HG03025 (cell line): Measurements from ENCODE around the gene PHGDH.

Source experiments
- ATAC-seq: cut with Tn5 transposase; IDR thresholded peaks from one replicate; pipeline ENCODE4 v1.9.1; 2021; ENCODE audit warnings: mild to moderate bottlenecking, moderate library complexity; ENCODE audit not compliant: unreplicated experiment, low FRiP score

PHGDH gene

GRCh38 chr1:119711804-119712341, at the start of gene PHGDH:
Gene PHGDH (plus strand): TSS chr1:119711934. CDS start chr1:119712023, 89 bp downstream.
- ATAC-seq = no peak

GRCh38 chr1:119662034-119662437, 49.7 kb upstream of the PHGDH start:
- peak; percentile 81 for ATAC-seq

GRCh38 chr1:119664067-119664466, 47.7 kb upstream of the PHGDH start:
- no peak for ATAC-seq

- ATAC-seq = no peak
Observed at GRCh38 chr1:119667173-119667572, 44.6 kb upstream of the PHGDH start.

GRCh38 chr1:119670898-119671297, 40.8 kb upstream of the PHGDH start:
- no peak for ATAC-seq

- no peak for ATAC-seq
Observed at GRCh38 chr1:119673171-119673940, 38.4 kb upstream of the PHGDH start.

- ATAC-seq = no peak
Observed at GRCh38 chr1:119674111-119674526, 37.6 kb upstream of the PHGDH start.

GRCh38 chr1:119674835-119675289, 36.9 kb upstream of the PHGDH start:
- no peak for ATAC-seq

- ATAC-seq = no peak
Observed at GRCh38 chr1:119675349-119676345, 36.1 kb upstream of the PHGDH start.

GRCh38 chr1:119676571-119677206, 35.0 kb upstream of the PHGDH start:
- no peak for ATAC-seq

- no peak for ATAC-seq
Observed at GRCh38 chr1:119679223-119679622, 32.5 kb upstream of the PHGDH start.

- no peak for ATAC-seq
Observed at GRCh38 chr1:119680193-119680592, 31.5 kb upstream of the PHGDH start.

GRCh38 chr1:119680723-119681122, 31.0 kb upstream of the PHGDH start:
- no peak for ATAC-seq

GRCh38 chr1:119681560-119681959, 30.2 kb upstream of the PHGDH start:
- ATAC-seq = no peak

GRCh38 chr1:119682141-119682540, 29.6 kb upstream of the PHGDH start:
- ATAC-seq = no peak

- ATAC-seq = no peak
Observed at GRCh38 chr1:119683893-119684292, 27.8 kb upstream of the PHGDH start.

GRCh38 chr1:119686661-119687060, 25.1 kb upstream of the PHGDH start:
- no peak for ATAC-seq

GRCh38 chr1:119687434-119688079, 24.2 kb upstream of the PHGDH start:
- ATAC-seq = no peak

- ATAC-seq = no peak
Observed at GRCh38 chr1:119688810-119689209, 22.9 kb upstream of the PHGDH start.

- no peak for ATAC-seq
Observed at GRCh38 chr1:119689511-119689910, 22.2 kb upstream of the PHGDH start.
